Right atrium auricular region (tissue), 2 donors: ENCODE data around the gene TACC3. TPM values are rescaled to one million over a fixed set of nuclear protein-coding genes. Genes with fewer than 3 reads are reported as not detected.

Experiments
- DNase-seq: peaks from one replicate; pipeline ENCODE4 v3.0.0-alpha.2; 2019; ENCODE audit warnings: low spot score
- H3K27ac ChIP-seq, 2 donors: fragments of 200-600 bp; sonication (generic); 1 replicate in 1 of 2; 2 replicates in 1 of 2; pipeline ENCODE4 v1.5.1; 2016 to 2019
- H3K27me3 ChIP-seq, 2 donors: fragments of 200-600 bp; sonication (generic); one replicate each; pipeline versions ENCODE4 v1.5.1 to v1.6.0; 2017 to 2019
- H3K36me3 ChIP-seq: fragments of 200-600 bp; sonication (generic); one replicate; pipeline ENCODE4 v1.5.1; 2016
- H3K4me1 ChIP-seq, 2 donors: fragments of 200-600 bp; sonication (generic); one replicate each; pipeline versions ENCODE4 v1.5.1 to v1.6.0; 2017 to 2019
- H3K4me3 ChIP-seq, 2 donors: fragments of 200-600 bp; sonication (generic); 1 replicate in 1 of 2; 2 replicates in 1 of 2; pipeline ENCODE4 v1.5.1; 2017 to 2019; ENCODE audit warnings: mild to moderate bottlenecking in 1 of 2, moderate library complexity in 1 of 2
- H3K9me3 ChIP-seq, 2 donors: fragments of 200-600 bp; sonication (generic); one replicate each; pipeline ENCODE4 v1.5.1; 2019
- total RNA-seq, 2 donors: library from RNA; depleted of rRNA; stranded (reverse); fragments of >200 nt; gene quantifications; one replicate each; pipeline ENCODE4 v1.1.0, GENCODE V29; 2016
- TF ChIP-seq, protein P1 (sequence below), 2 donors: fragments of 200-600 bp; sonication (generic); IDR thresholded peaks; one replicate each; pipeline ENCODE4 v1.5.1; 2019; ENCODE audit warnings: antibody characterized with exemption in 2 of 2

The TACC3 gene
- total RNA-seq, 2 donors from 2014 or later = 3.7 to 5.3 TPM

GRCh38 chr4:1714303-1715001 lies 6.9 kb upstream of the TACC3 start:
- H3K27me3 ChIP-seq = no peaks in the 10 kb centered on the region
- TF ChIP-seq, protein P1, sequence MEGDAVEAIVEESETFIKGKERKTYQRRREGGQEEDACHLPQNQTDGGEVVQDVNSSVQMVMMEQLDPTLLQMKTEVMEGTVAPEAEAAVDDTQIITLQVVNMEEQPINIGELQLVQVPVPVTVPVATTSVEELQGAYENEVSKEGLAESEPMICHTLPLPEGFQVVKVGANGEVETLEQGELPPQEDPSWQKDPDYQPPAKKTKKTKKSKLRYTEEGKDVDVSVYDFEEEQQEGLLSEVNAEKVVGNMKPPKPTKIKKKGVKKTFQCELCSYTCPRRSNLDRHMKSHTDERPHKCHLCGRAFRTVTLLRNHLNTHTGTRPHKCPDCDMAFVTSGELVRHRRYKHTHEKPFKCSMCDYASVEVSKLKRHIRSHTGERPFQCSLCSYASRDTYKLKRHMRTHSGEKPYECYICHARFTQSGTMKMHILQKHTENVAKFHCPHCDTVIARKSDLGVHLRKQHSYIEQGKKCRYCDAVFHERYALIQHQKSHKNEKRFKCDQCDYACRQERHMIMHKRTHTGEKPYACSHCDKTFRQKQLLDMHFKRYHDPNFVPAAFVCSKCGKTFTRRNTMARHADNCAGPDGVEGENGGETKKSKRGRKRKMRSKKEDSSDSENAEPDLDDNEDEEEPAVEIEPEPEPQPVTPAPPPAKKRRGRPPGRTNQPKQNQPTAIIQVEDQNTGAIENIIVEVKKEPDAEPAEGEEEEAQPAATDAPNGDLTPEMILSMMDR (IDR thresholded peaks at IDR 0.05) = no peak
- H3K27ac ChIP-seq = peak overlapping the region in 1 of 2 donors; percentile 7
- H3K4me1 ChIP-seq = peaks cover 0 to 63% of the 10 kb centered on the region in 2 donors
- no peak for DNase-seq
- no peaks in the 10 kb centered on the region for H3K9me3 ChIP-seq
- H3K4me3 ChIP-seq = no peak overlapping the region
- H3K36me3 ChIP-seq = peaks cover 18% of the 10 kb centered on the region

DNA sequence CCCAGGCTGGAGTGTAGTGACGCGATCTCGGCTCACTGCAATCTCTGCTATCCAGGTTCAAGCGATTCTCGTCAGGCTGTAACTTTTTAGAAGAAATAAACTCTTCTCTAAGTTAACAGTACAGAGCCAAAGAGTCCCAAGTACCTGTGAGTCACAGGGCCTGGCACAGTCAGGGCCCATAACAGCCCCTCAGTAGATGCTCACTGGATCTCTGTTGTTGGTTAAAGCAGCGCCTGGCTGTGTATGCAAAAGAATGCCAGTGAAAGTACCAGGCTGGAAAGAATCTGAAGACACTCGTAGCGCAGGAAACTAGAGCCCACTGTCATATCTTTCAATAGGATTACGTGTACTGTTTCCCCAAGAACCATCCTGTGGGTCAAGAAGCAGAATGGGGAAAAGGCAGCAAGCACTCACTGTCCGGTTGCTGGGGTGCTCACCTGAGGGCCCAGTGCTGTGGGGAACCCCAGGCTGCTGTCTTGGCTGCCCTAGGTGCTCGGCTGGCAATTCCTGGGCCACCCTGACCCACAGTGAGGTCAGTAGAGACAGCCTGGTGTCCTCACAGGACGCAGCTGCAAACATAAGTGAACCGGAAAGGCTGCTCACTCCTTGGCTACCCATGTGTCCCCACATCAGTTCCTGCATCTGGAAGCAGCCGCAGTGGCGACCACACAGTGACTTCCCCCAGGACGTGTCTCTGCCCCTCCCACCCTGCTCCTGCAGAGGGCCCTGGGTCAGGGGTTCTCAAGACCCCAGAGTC lies 6.1 kb upstream of the TACC3 start:
- H3K9me3 ChIP-seq = no peaks in the 10 kb centered on the region
- TF ChIP-seq, protein P1 (IDR thresholded peaks at IDR 0.05) = no peak
- no peak for DNase-seq
- H3K4me1 ChIP-seq = peaks cover 0 to 70% of the 10 kb centered on the region in 2 donors
- H3K4me3 ChIP-seq = no peak overlapping the region
- peaks cover 18% of the 10 kb centered on the region for H3K36me3 ChIP-seq
- peak overlapping the region; percentile 13 to 26 for H3K27ac ChIP-seq
- H3K27me3 ChIP-seq = no peaks in the 10 kb centered on the region

DNA sequence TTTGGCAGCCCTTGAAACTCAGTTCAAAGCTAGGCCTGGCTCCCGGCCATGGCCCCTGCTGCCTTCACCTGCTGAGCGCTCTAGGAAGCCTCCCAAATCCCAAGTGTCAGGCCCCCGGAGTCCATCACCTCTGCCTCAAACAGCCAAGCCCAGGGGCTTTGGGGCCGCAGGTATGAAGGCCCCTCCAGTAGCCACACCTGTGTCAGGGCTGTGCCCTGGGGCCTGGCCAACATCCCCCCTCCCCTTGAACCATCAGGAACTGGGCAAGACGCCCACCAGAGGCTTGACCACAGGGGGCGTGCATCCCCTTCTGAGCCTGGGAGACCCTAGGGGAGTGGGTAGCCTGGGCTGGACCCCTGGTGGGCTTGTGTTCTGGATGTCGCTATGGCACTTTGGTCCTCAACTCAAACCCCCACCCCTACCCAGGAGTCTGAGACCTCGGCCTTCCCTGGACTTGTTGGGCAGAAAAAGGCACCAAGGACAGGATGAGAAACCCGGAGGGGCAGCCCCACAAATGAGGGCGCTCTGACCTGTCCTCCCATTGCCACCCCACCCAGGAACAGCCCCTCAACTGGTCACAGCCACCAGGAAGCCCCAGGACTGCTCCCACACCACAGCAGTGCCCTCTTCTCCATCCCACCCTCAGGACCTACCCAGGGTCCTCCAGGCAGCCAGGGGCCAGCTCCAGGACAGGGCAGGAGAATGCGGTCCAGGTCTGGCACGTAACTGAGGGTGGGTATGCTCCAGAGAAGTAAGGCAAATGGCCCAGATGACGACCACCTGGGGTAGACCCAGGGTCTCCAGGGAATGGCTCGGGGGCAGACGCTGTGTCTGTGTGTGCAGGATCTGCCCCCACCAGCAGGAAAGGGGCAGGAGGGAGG lies 5.0 kb upstream of the TACC3 start:
- peaks cover 18% of the 10 kb centered on the region for H3K36me3 ChIP-seq
- H3K9me3 ChIP-seq = no peaks in the 10 kb centered on the region
- peaks cover 0 to 65% of the 10 kb centered on the region in 2 donors for H3K4me1 ChIP-seq
- no peaks in the 10 kb centered on the region for H3K27me3 ChIP-seq
- DNase-seq = no peak
- no peak overlapping the region for H3K27ac ChIP-seq
- H3K4me3 ChIP-seq = no peak overlapping the region
- TF ChIP-seq, protein P1 (IDR thresholded peaks at IDR 0.05) = no peak

DNA sequence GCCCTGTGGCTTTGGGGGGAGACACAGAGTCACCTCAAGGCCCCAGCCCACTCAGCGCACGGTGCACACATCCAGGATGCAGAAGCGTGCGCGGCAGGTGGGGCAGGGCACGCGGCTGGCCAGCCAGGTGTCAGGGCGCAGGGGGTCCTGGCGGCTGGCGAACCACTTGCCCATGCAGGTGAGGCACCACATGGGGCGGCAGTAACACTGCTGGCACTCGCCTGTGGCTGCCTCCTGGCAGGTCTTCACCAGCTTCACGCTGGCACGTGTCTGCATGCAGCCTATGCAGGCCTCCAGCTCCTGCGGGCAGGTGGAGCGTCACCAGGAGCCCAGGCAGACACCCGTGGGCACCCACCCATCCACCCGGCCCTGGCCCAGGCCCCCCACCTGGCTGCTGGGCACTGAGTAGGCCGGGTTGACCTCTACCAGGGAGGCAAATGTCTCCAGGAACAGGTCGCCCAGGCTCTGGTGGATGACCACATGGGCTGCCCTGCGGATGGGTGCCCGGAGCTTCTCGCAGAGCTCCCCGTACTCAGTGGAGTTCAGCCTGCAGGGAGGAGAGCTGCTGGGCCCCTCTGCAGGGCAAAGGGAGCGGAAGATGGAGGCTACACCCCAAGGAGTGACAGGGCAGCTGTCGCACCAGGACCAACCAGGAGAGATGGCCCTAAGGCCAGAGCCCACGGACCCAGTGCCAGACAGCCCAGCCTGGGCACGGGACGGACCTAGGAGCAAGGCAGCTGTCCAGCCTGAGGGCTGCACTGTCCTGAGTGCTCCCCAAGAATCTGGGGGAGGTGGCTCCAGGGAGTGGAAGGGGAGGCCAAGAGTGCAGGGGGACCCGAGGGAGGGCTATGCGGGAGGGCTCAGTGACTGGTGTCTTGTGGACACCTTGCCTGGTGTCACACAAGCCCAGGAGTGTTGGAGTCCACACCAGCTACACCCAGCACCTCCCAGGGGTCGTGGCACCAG lies 3.9 kb upstream of the TACC3 start:
- Histone ChIP-seq H3K27me3 (no peaks in the 10 kb centered on the region), H3K9me3 (no peaks in the 10 kb centered on the region), H3K4me1 (peaks cover 0 to 76% of the 10 kb centered on the region in 2 donors), H3K27ac (no peak overlapping the region), H3K4me3 (no peak overlapping the region), H3K36me3 (peaks cover 18% of the 10 kb centered on the region)
- no peak for DNase-seq
- TF ChIP-seq, protein P1 (IDR thresholded peaks at IDR 0.05) = no peak
